HG02852 (cell line): ENCODE data around the gene MFSD11.
"Not testable (repeated sequence)": the region's sequence is repeated elsewhere in the genome, so short reads cannot be mapped to it uniquely, and the experiment has no call there.

ENCODE experiments used
- ATAC-seq: cut with Tn5 transposase; IDR thresholded peaks from one replicate; pipeline ENCODE4 v1.9.1; 2021; ENCODE audit warnings: mild to moderate bottlenecking, moderate library complexity; ENCODE audit not compliant: unreplicated experiment

Gene MFSD11

GRCh38 chr17:76707985-76708807 lies 29.7 kb upstream of the MFSD11 start:
- no peak for ATAC-seq

GRCh38 chr17:76709077-76709950 lies 28.6 kb upstream of the MFSD11 start:
- no peak for ATAC-seq

DNA sequence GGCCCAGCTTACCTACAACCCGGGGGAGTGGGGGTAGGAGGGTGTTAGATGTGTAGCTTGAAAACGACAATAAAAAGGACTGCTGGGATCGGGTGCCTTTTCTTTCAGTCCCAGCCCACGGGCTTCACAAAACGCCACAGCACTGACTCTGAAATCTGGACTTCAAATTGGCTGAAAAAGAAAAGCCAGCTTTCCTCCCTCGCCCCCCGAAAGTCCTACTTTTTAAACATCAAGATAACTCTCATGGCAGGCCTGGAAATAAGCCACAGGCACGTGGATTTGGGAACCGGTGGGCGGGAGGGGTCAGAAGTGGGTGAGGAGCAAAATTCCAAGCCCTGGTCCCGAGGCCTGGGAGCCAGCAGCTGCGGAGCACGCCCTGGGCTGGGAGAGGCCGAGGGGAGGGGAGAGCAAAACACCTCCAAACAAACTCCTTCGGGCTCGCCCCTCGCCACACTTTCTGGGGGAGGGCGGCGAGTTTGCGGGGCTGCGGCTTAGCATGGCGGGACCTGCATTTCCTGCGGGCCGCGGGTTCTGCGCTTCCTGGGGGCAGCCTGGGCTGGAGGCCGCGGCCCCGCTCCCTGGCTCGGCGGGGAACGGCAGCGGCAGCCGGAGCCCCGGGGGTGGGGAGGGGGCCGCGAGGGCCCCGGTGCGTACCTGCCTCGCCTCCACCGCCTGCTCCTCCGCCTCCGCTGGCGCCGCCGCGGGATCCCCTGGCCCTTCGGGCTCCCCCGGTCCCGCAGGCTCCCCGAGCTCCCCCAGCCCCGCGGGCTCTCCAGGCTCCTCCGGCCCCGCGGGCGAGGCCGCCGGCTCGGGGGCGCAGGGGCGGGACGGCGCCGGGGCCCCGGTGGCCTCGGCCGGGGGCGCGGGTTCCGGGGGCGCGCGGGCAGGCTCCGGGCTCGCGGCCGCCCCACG lies 27.7 kb upstream of the MFSD11 start:
- not testable (repeated sequence) for ATAC-seq

DNA sequence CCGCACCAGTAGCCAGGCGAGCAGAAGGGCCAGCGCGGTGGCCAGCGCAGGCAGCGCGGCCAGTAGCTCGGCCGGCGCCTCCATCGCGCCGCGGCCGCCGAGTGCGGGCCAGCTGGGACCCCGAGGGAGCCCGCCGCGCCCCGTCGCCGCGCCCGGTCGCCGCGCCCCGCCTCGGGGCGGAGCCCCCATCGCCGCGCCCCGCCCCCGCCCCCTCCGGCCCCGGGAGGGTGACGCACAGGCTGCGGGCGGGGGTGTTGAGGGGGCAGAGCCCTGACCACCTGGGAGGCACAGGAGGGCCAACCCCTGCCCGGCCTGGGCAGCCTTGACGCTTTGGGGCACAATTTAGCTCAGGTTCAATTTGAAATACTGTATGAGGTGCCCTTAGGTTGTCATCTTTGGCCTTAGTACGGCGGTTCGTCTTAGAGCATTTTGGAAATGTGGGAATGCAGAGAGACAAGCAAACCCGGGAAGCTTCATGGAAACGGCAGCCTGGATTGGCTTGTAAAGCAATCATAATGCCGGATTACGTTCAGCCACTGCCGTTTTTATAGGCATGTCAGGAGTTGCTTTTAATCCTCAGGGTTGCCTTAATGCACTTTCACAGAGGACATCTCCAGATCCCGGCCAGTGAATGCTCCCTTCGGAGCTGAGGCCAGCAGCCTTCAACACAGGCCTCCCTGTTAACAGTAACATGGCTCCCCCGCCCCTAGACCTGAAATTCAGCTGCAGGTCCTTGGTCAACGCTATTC lies 26.9 kb upstream of the MFSD11 start, which contains the start of gene MXRA7:
MXRA7 (minus strand) TSS at position 103 of the 749 bp plus-strand sequence; CDS start at position 84, 19 bp downstream.
- no peak for ATAC-seq

- not testable (repeated sequence) for ATAC-seq
Measured at GRCh38 chr17:76712321-76712720, 25.6 kb upstream of the MFSD11 start.

DNA sequence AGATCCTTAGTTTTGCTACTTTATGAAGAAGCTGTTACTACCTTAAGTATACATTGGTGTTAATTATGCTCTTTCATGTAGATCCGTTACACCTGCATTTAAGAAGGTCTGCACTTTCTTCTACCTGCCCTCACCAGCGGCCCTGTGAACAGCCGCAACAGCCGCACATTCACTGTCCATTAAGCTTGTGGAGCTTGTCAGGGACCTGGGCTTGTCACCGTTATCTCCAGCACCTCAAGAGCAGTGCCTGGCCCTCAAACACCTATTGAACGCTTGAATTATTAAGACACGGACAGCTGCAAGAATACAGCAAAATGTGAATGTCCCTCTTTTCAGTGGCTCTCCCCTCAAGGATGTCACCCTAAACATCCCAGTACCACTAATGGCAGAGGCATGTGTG lies 24.2 kb upstream of the MFSD11 start:
- no peak for ATAC-seq

- no peak for ATAC-seq
Measured at GRCh38 chr17:76714336-76714735, 23.6 kb upstream of the MFSD11 start.

GRCh38 chr17:76714822-76715495 lies 23.0 kb upstream of the MFSD11 start:
- no peak for ATAC-seq

- ATAC-seq, result no peak
Measured at GRCh38 chr17:76715496-76715830, 22.5 kb upstream of the MFSD11 start.

DNA sequence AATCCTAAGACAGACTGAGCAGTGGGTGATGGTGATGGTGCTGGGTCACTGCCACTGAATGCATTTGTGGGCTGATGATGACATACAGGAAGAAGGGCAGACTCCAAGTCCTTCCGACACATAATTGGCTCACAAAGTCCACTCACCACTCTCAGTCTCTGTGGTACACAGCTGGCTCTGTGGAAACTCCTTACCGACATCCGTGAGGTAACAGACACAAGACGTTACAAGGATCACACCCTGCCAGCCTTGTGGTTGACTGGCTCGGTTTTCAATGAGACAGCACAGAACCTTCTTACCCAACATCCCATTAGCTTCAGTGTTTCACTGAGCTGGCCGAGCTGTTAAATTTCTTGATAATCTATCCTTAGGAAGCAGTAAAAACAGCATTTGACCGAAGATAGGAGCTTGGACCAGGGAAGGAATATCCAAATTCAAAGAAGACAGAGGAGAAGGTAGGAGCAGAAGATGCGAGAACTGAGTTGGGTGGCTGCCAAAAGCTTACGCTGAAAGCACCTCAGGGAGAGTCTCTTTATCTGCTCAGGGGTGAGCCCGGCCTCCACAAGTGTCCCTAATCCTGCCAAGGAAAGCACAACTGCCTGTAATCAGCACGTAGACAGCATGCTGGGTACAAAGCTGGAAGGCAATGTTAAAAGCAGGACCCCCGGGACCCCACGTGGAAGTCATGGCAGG lies 21.6 kb upstream of the MFSD11 start:
- no peak for ATAC-seq

DNA sequence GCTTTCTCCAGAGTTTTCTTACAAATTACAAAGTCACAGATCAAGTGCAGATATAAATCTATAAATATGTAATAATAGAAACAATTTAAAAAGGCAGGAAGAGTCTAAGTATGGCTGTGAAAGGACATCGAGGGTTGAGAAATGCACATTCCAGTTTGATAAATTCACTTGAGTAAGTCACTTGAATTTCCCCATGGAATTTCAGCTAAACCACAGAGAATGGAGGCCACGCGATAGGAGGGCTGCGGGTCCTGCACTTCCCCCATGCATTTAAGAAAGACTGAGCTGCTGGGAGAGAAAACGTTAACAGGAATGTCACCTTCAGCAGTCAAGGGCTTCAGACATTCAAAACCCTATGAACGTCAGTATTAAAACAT lies 21.1 kb upstream of the MFSD11 start:
- no peak for ATAC-seq

DNA sequence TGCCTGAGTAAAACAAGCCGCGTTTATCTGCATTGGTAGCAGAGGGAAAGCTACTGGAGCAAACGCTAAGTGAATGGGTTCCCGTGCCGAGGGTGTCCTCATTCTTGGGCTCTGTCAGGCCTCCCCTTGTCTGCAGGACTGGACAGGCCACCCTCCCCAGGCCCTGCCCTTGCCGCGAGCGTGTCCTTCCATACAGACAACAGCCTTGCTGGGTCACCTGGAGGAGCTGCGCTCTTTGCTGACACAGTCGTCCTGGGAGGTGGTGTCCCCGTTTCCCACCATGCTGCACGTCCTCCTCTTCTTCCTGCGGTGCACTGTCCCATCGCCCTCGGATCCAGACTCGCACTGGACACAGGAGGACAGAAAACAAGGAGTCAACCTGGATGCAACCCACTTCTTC lies 19.4 kb upstream of the MFSD11 start:
- no peak for ATAC-seq

DNA sequence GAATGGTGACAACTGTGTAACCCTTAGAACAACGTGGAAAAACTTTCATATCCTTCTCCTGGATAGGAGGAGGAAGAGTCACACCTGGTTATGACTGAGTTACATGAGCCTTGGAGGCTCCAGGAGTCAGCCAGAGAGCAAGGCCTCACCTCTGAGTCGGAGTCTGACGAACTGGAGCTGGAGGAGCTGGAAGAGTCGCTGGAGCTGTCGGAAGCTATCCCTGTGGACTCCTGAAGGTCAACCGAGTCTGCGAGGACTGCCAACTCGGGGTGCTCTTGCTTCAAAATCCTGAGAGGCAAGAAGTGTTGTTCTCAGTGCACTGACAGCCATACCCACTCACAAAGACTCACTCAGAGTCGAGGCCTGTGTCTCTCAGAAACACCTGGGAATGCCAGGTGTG lies 17.7 kb upstream of the MFSD11 start:
- no peak for ATAC-seq

GRCh38 chr17:76720941-76721340 lies 17.0 kb upstream of the MFSD11 start:
- no peak for ATAC-seq

- no peak for ATAC-seq
Measured at GRCh38 chr17:76721463-76721862, 16.5 kb upstream of the MFSD11 start.

DNA sequence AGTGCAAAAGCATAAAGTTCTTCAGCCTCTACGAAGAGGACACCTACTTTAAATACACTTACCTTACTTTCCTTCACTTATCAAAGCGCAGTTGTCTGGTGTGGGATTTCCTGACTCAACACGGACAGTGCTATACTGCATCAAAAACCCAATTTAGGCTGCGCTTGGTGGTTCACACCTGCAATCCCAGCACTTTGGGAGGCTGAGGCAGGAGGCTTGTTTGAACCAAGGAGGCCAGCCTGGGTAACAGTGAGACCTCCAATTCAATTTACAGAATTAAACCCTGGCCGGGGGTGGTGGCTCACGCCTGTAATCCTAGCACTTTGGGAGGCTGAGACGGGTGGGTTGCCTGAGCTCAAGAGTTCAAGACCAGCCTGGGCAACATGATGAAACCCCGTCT lies 15.6 kb upstream of the MFSD11 start:
- ATAC-seq, result no peak

- ATAC-seq, result not testable (repeated sequence)
Measured at GRCh38 chr17:76722977-76723376, 14.9 kb upstream of the MFSD11 start.

GRCh38 chr17:76723812-76724211 lies 14.1 kb upstream of the MFSD11 start:
- ATAC-seq, result no peak

- peak; percentile 31 for ATAC-seq
Measured at GRCh38 chr17:76725580-76726230, 12.2 kb upstream of the MFSD11 start.
